PC-9 (cell line): ENCODE data around the gene LRRC8A.

Experiments
- EZH2 ChIP-seq: fragments of 200-600 bp; sonication (generic); IDR thresholded peaks from 2 replicates; pipeline ENCODE4 v1.8.0; 2017; ENCODE audit warnings: antibody characterized with exemption, low read depth
- TF ChIP-seq, protein P1 (sequence below): fragments of 200-600 bp; sonication (generic); conservative IDR thresholded peaks from 2 replicates; pipeline ENCODE4 v1.6.1; 2017; ENCODE audit warnings: mixed run types, antibody characterized with exemption, mild to moderate bottlenecking, moderate library complexity

DNA sequence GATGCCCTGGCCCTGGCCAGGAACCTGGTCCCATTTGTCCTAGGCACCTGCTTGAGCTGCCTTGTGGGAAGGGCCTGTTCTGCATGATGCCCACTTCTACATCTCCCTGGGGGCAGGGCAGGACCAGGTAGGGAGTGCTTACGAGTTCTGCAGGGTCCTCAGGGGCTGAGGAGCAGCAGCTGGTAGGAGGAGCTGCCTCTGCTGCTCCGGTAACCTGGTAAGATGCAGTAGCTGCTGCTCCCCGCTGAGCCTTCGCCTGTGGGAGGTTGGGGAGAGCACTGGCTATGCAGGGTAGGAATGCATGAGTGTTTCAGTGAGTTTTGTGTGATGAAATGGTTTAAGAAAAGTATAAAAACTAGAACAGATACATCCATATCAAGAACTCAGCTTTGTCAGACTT, 13.6 kb downstream of the LRRC8A start:
- TF ChIP-seq, protein P1, sequence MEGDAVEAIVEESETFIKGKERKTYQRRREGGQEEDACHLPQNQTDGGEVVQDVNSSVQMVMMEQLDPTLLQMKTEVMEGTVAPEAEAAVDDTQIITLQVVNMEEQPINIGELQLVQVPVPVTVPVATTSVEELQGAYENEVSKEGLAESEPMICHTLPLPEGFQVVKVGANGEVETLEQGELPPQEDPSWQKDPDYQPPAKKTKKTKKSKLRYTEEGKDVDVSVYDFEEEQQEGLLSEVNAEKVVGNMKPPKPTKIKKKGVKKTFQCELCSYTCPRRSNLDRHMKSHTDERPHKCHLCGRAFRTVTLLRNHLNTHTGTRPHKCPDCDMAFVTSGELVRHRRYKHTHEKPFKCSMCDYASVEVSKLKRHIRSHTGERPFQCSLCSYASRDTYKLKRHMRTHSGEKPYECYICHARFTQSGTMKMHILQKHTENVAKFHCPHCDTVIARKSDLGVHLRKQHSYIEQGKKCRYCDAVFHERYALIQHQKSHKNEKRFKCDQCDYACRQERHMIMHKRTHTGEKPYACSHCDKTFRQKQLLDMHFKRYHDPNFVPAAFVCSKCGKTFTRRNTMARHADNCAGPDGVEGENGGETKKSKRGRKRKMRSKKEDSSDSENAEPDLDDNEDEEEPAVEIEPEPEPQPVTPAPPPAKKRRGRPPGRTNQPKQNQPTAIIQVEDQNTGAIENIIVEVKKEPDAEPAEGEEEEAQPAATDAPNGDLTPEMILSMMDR, result no peak
- no peak for TF ChIP-seq EZH2
